GM18909 (cell line): ENCODE results near the gene PLA2G2F.

Experiments used
- ATAC-seq: cut with Tn5 transposase; IDR thresholded peaks from one replicate; pipeline ENCODE4 v1.9.1; 2021; ENCODE audit warnings: mild to moderate bottlenecking; ENCODE audit not compliant: unreplicated experiment, poor library complexity

Gene PLA2G2F

DNA sequence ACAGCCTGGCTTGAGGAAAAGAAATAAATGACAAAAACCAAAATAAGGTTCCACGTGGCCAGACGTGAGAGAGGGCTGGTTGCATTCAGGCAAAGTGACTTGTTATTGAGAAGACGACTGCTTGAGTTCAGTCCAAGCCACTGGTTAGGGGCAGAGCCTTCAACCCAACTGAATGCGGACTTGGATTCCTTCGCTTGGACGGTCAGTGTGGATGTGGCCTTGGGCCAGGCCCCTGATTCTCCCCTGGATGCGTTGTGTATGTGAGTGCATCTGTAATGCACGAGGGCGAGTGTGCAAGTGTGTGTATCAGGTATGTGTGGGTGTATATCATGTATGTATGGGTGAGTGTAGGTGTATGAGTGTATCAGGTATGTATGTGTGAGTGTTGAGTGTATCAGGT, 1.9 kb downstream of the PLA2G2F start:
- ATAC-seq, result no peak

DNA sequence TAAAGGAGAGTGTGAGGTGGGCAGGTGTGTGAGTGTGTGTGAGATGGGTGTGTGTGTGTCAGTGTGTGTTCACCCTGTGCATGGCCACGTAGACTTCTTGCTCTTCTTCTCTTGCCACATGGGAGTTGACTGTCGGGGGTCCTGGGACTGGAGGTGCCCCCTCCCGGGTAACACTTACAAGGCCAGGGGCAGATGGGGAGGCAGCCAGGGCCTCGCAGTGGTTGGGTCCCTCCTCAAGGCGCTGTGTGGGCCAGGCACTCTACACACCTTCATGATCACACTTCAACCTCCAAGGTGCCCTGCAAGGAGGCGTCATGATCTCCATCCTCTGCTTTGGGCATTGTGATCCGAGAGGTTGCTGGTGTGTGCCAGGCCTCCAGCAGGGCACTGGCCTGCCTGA, 2.3 kb downstream of the PLA2G2F start:
- no peak for ATAC-seq

DNA sequence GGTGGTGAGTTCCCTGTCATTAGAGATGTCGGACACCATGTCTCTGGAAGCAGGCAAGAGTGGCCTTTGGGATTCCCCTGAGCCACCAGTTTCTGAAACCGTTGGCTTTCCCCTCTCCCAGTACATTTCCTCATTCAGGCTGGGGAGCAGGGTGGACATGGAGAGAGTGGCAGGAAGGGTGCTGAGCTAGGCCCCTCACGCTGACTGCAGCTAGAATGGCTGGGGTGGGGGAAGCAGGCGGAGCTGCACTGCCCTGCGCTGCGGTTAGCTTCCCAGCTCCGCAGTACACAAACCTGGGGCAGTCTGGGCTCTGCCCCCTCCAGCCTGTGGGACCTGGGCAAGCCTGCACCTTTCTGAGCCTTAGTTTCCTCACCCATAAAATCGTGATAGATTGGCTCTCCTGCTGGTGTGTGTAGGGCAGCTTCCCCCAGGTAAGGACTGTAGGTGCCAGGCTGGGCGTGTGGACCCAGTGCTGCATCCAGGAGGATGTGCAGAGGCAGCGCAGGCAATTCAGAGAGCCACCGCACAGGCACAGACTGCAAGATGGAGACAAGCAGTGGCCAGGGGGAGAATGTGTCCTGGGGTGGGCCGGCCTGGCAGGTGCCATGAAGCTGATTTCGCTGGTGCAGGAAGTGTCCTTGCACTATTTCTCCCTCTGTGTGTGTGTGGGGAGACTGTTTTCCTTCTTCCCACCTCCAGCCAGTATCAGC, 3.0 kb downstream of the PLA2G2F start:
- ATAC-seq, result no peak

DNA sequence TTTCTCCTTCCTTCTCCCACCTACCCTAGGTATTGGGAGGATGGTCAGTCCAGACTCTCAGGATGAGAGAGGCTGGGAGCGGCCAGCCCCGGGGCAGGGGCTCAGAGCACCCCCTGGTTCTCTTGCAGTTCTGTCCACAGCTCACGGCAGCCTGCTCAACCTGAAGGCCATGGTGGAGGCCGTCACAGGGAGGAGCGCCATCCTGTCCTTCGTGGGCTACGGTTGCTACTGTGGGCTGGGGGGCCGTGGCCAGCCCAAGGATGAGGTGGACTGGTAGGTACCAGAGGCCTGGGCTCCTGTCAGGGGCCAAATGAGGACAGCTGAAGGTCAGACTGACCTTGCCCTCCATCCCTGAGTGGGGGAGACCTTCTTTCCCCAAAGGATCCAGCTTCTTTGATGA, 4.2 kb downstream of the PLA2G2F start:
- ATAC-seq, result no peak

DNA sequence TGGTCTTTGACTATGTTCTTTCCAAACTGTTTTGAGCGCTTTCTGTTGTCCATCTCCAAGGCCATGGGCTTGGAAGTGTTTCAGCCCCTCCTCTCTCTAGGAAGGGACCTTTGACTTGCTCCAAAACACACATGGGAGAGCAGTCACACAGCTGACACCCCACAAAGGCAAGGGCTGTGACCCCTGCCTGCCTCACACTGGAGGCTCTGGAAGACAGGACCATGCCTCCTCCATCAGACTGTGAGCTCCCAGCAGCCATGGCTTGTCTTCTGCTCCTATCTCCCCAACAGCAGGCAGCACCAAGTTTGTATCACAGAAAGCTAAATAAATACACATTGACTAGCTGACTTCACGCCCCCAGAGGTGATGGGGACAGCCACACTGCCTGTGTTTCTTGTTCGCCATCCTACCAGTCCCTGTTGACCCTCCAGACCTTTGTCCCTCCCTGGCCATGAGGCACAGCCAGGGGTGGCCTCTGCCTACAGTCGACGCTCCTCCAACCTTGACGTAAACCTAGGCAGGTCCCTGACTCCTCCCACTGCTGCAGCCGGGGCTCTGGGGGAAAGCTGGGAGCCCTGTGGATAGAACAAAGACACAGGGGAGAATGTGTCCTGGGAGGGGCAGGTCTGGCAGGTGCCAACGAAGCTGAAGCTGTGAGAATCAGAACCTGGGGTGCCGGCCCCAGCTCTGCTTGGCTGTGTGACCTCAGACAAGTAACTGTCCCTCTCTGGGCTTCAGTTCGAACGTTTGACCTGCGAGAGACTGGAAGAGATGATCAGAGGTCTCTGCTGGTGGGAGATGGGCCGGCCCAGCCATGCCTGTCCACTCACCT, 4.8 kb downstream of the PLA2G2F start:
- ATAC-seq, result no peak

DNA sequence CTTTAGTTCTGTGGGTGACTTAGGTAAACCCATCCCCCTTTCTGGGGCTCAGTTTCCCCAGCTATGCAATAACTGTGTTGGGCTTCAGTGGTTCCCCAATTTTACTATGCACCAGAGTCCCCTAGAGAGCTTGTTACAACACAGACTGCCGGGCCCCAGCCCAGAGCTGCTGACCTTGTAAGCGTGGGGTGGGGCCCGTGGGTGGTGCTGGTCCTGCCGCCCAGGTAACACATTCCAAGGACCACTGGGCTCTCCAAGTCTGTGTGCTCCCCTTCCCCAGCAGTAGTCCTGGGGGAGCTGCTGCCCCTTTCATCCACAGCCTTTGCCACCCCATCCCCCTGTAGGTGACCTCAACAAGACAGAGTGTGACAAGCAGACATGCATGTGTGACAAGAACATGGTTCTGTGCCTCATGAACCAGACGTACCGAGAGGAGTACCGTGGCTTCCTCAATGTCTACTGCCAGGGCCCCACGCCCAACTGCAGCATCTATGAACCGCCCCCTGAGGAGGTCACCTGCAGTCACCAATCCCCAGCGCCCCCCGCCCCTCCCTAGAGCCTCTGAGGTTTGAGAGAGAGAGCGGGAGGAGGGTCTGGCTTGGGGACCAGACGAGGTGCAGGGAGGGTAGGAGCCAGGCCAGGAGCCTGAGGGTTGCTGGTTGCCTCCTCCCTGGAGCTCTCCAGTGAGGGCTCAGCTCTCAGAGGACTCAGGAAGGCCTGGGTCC, 8.9 kb downstream of the PLA2G2F start:
- ATAC-seq, result no peak

DNA sequence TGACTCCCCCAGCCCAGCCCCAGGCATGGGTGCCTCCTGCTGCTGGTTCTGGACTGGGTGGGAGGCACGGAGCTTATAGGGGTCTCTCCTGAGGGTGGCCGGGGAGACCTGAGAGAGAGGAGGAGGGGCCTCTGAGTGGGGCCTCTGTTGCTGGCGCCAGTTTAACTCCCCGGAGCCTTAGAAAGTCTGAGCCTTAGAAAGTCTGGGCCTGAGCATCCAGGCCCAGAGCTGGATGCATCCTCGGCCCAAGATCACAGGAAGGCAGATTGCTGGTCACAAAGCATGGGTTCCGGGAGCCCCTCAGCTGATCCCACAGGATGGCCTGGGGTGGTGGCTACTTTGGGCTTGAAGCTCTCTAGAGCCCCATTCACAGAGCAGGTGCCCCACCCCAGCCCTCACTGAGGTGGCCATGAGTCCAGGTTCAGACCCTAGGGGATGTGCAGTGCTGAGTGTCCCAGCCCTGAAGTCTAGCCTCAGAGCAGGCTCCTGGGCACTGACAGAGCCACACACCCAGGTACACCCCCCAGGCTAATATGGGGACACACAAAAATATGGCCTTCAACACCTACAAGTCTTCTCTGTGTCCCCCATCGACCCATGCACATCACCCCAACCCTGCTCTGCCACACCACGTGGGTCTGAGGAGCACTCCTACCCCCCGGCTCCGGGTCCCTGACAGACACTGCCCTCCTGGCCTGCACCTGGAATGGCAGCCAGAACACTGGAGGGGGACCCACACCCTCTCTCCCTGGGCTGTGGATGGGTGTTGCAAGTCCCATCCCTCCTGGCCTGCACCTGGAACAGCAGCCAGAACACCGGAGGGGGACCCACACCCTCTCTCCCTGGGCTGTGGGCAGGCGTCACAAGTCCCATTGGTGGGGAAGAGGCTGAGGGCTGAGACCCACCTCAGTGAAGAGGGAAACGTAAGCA, 9.7 kb downstream of the PLA2G2F start:
- ATAC-seq, result no peak

DNA sequence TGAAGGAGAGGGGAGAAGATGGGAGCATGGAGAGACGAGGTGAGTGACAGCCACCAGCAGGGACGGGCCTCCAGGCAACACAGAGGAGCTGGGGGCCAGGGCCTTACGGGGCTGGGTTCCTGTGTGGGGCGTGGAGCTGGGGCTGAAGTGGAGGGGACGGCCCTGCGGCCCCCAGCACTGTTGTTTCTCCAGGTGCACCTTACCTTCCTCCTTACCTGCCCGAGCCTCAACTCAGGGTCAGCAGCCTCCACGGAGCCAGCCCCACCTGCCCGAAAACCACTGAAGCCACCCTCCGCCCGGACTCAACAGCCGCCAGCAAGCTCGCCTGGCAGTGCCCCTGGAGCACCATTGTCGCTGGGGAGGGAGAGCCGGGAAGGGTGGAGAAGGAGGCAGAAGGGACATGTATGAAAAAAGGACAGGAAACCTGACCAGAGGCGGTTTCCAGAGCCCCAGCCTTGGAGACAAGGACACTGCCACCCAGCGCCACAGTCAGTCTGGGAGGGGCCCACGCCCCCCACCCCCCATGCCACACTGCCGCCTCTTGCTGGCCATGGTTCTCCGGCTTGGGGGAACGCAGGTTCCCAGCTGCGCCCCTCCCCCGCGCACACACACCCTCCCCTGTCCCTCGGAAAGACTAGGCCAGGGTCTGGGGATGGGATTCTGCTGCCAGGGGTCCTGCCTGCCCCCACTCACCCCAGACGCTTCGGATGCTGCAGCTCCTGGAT, 10.6 kb downstream of the PLA2G2F start:
- no peak for ATAC-seq

DNA sequence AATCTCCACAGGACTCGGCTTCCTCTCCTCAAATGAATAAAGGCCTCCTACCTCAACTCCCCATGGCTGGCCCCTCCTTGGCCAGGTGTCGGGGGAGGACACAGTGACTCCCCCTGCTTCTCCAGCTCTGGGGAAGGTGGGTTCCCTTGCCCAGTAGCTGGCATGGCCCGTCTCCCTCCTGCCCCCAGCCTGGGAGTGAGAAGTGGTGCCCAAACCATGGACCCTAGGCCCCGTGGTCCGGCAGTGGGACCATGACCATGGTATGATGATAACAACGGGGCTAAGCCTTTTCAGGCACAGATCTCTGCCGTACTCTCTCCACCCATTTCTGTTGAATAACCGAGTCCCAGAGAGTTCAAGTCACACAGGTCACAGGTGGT, 11.2 kb downstream of the PLA2G2F start:
- ATAC-seq, result no peak

DNA sequence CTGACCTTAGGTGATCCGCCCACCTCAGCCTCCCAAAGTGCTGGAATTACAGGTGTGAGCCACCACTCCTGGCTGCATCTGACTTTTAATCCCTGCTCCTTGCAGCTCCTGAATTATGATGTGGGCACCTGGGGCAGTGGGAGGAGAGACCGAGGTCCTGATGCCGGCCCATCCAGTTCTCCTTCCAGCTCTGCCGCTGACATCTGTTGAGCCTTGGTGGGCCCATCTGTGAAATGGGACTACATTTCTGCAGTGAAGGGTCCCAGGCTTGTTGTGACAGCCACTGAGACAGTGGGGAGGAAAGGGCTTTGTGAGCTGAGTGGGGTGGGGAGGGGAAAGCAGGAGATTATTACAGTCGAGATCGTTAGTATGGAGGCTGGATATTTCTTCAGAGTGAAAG, 11.8 kb downstream of the PLA2G2F start:
- ATAC-seq, result no peak

DNA sequence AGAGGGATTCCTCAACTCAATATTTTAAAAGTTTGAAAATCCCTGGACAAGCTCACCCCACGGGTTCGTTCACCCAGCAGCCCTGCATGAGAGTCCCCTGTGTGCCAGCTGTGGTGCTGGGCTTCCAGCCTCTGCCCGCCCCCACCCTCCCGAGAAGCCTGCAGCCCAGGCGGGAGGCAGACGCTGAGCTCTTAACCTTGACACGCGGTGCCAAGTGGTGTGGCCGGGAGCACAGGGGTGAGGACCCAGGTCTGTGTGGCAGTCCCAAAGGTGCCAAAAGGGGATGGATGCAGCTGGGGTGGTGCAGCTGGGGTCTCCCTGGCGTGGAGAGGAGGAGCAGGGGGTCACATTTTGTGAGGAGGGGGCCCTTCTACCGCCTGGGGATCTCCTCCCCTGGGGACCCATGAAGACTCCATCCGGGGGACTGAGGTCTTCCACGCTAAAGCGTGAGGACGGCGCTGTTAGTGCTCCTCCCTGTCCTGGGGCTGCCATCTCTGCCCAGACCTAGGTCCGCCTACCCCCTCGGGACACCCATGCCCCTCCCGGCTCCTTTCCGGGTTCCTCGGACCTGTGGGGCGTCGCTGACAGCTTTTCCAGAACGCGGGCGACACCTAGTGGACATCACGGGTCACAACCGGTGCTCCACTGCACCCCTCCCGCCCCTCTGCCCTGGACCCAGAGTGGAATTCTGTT, 12.9 kb downstream of the PLA2G2F start:
- no peak for ATAC-seq

DNA sequence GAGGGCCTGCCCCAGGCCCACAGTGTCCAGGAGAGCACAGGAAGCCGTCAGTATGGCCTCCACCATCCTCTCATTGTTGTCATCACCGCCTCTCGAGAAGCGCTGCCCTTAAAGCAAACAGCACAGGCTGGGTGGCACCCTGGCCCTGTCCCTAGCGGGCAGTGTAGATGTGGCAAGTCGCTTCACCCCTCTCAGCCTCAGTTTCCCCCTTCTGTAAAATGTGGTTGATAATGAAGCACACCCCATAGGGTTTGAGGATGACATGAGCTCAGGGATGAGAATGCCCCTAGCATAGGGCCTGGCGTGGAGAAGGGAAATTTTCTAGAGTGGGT, 13.4 kb downstream of the PLA2G2F start:
- ATAC-seq, result no peak

DNA sequence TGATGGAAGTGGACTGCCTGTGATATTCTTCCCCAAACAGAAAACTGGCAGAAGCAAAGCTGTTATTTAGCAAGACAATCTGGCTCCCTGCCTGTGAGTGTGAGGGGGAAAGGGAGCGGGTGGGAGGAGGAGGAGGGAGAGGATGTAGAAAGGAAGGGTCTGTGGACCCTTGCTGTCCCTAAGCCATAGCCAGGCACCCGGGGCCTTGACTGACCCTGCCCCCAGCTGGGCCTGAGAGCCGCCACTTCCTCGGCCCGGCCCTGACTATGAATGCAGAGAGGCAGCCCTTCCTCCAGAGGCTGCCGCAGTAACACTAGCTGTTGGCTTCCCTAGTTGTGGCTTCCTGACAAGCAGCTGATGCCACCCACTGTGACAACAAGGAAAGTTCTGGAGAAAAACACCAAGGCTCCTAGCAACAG, 13.9 kb downstream of the PLA2G2F start:
- ATAC-seq, result no peak

DNA sequence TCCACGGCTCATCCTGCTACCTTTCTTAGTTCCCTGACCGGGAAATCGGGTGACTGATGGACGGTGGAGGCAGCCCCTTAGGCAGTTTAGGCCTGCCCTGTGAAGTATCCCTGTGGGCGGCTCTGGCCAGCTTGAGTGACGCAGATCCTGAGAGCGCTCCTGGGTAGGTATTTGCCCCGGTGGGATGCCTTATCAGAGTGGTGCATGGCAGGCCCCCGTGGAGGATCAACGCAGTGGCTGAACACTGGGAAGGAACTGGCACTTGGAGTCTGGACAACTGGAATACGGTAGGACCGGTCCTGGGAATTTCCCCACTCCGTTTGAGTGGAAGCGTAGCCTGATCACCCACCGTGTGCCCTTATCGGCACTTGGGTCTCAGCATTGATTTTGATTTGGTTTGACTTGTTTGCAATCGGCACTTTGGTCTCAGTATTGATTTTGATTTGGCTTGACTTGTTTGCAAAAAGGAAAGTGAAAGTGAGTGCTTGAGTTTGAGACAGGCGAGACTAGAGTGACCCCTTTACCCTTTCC, 15.2 kb downstream of the PLA2G2F start:
- no peak for ATAC-seq

DNA sequence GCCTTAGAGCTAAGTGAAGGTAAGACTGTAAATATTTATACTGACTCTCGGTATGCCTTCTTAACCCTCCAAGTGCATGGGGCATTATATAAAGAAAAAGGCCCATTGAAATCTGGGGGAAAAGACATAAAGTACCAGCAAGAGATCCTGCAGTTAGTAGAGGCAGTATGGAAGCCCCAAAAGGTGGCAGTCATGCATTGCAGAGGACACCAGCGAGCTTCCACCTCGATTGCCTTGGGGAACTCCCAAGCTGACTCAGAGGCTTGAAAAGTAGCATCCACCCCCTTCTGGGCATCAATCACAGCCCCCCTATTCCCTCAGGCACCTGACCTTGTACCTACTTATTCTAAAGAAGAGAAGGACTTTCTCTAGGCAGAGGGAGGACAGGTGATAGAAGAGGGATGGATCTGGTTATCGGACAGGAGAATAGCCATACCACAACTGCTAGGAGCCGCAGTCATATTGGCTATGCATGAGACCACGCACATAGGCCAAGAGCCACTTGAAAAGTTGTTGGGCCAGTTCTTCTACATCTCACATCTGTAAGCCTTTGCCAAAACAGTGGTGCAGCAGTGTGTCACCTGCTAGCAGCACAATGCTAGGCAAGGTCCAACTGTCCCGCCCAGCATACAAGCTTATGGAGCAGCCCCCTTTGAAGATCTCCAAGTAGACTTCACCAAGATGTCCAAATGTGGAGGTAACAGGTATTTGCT, 19.4 kb downstream of the PLA2G2F start:
- ATAC-seq, result no peak

DNA sequence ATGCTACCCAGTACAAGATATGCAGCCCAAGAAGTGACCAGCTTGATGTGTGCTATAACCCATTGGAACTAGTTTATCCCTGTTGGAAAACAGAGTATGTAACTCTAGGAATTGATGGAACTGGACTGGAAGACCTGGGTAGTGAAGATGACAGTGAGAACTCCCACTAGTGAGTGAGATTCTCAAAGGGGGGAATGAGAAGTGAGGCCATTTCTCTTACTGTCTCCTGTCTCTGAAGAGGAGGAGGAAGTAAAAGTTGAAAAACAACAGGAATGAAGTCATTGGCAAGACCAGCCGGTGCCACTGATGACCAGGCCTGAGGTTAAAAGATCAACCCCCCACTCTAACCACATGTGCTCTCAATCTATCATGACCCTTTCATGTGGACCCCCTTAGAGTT, 20.9 kb downstream of the PLA2G2F start:
- no peak for ATAC-seq

DNA sequence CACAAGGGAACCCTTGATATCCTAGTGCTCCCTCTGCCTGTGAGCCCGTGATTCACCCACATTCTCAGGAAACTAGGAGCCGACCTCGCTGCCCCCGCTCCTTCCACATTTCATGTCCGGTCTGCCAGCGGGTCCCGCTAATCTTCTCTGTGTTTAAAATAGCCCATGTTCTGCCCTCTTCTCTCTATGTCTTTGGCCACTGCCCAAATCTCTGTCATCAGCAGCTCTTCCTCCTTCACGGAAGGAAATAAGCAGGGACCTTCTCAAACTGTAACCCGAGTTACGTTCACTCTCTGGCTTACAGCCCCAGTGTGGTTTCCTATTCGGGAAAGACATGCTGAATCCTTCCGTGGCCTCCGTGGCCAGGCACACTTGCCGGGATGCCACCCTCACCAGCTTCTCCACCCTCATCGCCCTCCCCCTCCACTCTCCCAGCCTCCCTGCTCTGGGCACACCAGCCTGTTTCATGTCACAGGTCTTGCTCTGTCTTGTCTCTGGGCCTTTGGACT, 25.6 kb downstream of the PLA2G2F start:
- ATAC-seq, result no peak

DNA sequence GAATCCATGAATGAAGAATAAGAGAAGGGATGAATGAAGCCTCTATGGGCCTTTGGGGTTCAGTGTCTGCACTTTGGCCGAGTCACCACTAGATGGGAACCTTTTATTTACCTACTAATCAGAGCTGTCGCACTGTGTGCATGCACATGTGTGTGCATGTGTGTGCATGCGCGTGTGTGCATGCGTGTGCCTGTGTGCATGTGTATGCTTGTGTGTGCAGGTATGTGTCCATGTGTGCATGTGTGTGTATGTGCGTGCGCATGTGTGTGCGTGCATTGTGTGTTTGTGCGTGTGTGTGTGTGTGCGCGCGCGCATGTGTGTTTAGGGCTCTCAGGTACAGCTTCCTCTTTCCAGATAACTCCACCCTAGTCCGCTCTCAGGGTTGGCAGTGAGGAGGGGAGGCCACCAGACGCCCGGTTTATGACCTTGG, 26.4 kb downstream of the PLA2G2F start:
- ATAC-seq, result no peak
